Stimulated activated CD4-positive, alpha-beta T cell treated with anti-CD3 and anti-CD28 coated beads, Interleukin-12 subunit alpha, Interleukin-12 subunit beta, amount 100 ng/mL, for 4 hours (primary cell): ENCODE measurements around the gene SBK2.
"Not testable (repeated sequence)": the region's sequence is repeated elsewhere in the genome, so short reads cannot be mapped to it uniquely, and the experiment has no call there.

Experiments used
- DNase-seq: peaks from one replicate; pipeline ENCODE4 v3.0.0-alpha.2; 2020

The SBK2 gene

GRCh38 chr19:55498246-55498840 lies 38.6 kb downstream of the SBK2 start:
- no peak for DNase-seq

- no peak for DNase-seq
These were observed 39.2 kb downstream of the SBK2 start for GRCh38 chr19:55497763-55498162.

GRCh38 chr19:55496820-55497219 lies 40.1 kb downstream of the SBK2 start:
- not testable (repeated sequence) for DNase-seq

GRCh38 chr19:55495646-55496349 lies 41.1 kb downstream of the SBK2 start:
- no peak for DNase-seq

- no peak for DNase-seq
These were observed 42.7 kb downstream of the SBK2 start for GRCh38 chr19:55494172-55494761.

GRCh38 chr19:55493645-55494171 lies 43.2 kb downstream of the SBK2 start:
- no peak for DNase-seq

- no peak for DNase-seq
These were observed 43.8 kb downstream of the SBK2 start for GRCh38 chr19:55493052-55493644.

- DNase-seq = no peak
These were observed 44.5 kb downstream of the SBK2 start for GRCh38 chr19:55492362-55492944.

GRCh38 chr19:55491546-55492360 lies 45.2 kb downstream of the SBK2 start:
- DNase-seq = no peak

- DNase-seq = no peak
These were observed 46.2 kb downstream of the SBK2 start for GRCh38 chr19:55490478-55491432.

GRCh38 chr19:55489711-55490477 lies 47.0 kb downstream of the SBK2 start:
- DNase-seq = no peak

GRCh38 chr19:55488986-55489710 lies 47.8 kb downstream of the SBK2 start:
- DNase-seq = no peak

- DNase-seq = no peak
These were observed 48.8 kb downstream of the SBK2 start, which contains the start of gene SSC5D for GRCh38 chr19:55487924-55488687. Gene SSC5D (plus strand): TSS chr19:55488436. CDS start chr19:55488590, 154 bp downstream.

GRCh38 chr19:55486971-55487923 lies 49.7 kb downstream of the SBK2 start:
- DNase-seq = peak; percentile 48

GRCh38 chr19:55486043-55486970 lies 50.6 kb downstream of the SBK2 start:
- no peak for DNase-seq

GRCh38 chr19:55485439-55486011 lies 51.4 kb downstream of the SBK2 start:
- no peak for DNase-seq
